ENCODE data around the gene RMI2.

The RMI2 gene

GRCh38 chr16:11323551-11324336 is 21.5 kb upstream of the RMI2 start:
- POLR2A ChIA-PET, result no interaction called here
- CTCF ChIA-PET, result interaction anchor here (0.6 kb wide), 1 partner anchor 68 kb away, joined by 3 read pairs; no protein-coding TSS in a partner anchor

DNA sequence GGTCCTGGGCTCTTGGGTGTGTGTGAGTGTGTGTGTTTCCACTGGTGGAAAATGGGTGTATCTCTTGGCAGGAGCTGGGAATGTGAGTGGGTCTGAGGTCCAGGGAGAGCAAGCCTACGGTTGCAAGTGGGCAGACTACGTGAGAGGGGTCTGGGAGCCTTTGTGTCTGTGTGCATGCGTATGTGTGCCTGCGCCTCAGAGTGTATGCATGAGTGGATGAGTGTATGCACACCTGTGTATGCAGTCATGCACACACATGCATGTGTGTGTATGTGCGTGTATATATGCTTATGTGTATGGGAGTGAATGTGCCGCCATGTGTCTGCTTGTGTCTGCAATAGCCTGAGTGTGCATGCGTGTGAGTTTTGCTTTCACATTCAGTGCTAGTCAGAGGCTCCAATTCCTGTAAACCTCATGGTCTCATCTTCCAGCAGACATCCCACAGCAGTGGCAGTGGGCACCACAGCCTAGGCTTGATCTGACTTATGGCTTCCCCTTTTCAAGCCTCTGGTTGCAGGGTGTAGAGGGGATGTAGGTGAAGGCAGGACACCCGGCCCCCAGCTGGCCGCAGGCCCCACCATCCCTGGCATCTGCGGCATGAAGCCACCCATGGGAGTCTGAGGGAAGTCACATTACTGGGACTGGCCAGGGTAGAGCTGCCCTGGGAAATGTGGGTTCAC is 19.7 kb upstream of the RMI2 start:
- CTCF ChIA-PET, result no interaction called here
- no peak for DNase-seq (ENCODE audit: extremely low spot score)
- TF ChIP-seq NFRKB (IDR thresholded peaks at IDR 0.05) (no peak), HDGF (IDR thresholded peaks at IDR 0.05; ENCODE audit: borderline replicate concordance) (no peak), ELF4 (IDR thresholded peaks at IDR 0.05) (no peak), L3MBTL2 (conservative IDR thresholded peaks at IDR 0.05) (no peak), SUZ12 (IDR thresholded peaks at IDR 0.05) (no peak), TARDBP (IDR thresholded peaks at IDR 0.05) (no peak), FOXM1 (IDR thresholded peaks at IDR 0.05; ENCODE audit: borderline replicate concordance) (no peak), FOXA1 (IDR thresholded peaks at IDR 0.05) (no peak), SP1 (IDR thresholded peaks at IDR 0.05) (no peak), BHLHE40 (IDR thresholded peaks at IDR 0.05; ENCODE audit: borderline replicate concordance) (no peak), PKNOX1 (IDR thresholded peaks at IDR 0.05) (no peak), LEF1 (IDR thresholded peaks at IDR 0.05; ENCODE audit: borderline replicate concordance) (no peak), CTBP1 (IDR thresholded peaks at IDR 0.05; ENCODE audit: borderline replicate concordance) (no peak), FOXK2 (IDR thresholded peaks at IDR 0.05) (no peak), ZNF384 (IDR thresholded peaks at IDR 0.05) (no peak), ARNT (IDR thresholded peaks at IDR 0.05) (no peak)
- POLR2A ChIA-PET, result no interaction called here

More at GRCh38 chr16:11323551-11324336, 21.5 kb upstream of the RMI2 start:
- no peak for DNase-seq (ENCODE audit: extremely low spot score)
- no peak for TF ChIP-seq ZNF384 (IDR thresholded peaks at IDR 0.05)
- no peak for TF ChIP-seq TARDBP (IDR thresholded peaks at IDR 0.05)
- TF ChIP-seq ARNT (IDR thresholded peaks at IDR 0.05), result no peak
- no peak for TF ChIP-seq L3MBTL2 (conservative IDR thresholded peaks at IDR 0.05)
- no peak for TF ChIP-seq HDGF (IDR thresholded peaks at IDR 0.05; ENCODE audit: borderline replicate concordance)
- no peak for TF ChIP-seq BHLHE40 (IDR thresholded peaks at IDR 0.05; ENCODE audit: borderline replicate concordance)
- no peak for TF ChIP-seq SP1 (IDR thresholded peaks at IDR 0.05)
- TF ChIP-seq NFRKB (IDR thresholded peaks at IDR 0.05), result no peak
- no peak for TF ChIP-seq FOXM1 (IDR thresholded peaks at IDR 0.05; ENCODE audit: borderline replicate concordance)
- TF ChIP-seq LEF1 (IDR thresholded peaks at IDR 0.05; ENCODE audit: borderline replicate concordance), result no peak
- no peak for TF ChIP-seq CTBP1 (IDR thresholded peaks at IDR 0.05; ENCODE audit: borderline replicate concordance)

DNA sequence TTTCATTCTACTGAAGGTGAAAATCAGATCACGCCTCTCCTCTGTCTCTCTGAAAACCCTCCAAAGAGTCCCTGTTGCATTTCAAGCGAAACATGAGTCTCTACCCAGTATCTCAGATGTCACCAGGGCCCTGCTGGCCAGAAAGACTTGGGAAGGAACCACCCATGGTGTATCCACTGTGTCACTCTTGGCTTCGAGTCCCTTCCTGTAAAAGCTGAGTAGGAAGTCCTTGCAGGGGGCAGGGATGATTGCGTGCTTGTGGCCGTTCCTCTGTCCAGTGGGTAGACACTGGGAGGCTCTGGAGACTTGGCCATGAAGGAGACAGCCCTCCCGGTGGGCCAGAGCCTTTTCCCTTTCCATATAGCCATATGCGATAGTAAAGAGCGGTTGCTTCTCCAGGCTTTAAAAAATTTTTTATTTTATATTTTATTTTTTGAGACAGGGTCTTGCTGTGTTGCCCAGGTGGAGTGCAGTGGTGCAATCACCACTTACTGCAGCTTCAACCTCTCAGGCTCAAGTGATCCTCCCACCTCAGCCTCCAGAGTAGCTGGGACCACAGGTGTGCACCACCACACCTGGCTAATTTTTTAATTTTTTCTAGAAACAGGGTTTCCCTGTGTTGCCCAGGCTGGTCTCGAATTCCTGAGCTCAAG is 19.0 kb upstream of the RMI2 start:
- TF ChIP-seq PKNOX1 (IDR thresholded peaks at IDR 0.05) (no peak), FOXK2 (IDR thresholded peaks at IDR 0.05) (no peak)
- ChIA-PET POLR2A (no interaction called here), CTCF (no interaction called here)
- no peak for DNase-seq (ENCODE audit: extremely low spot score)

DNA sequence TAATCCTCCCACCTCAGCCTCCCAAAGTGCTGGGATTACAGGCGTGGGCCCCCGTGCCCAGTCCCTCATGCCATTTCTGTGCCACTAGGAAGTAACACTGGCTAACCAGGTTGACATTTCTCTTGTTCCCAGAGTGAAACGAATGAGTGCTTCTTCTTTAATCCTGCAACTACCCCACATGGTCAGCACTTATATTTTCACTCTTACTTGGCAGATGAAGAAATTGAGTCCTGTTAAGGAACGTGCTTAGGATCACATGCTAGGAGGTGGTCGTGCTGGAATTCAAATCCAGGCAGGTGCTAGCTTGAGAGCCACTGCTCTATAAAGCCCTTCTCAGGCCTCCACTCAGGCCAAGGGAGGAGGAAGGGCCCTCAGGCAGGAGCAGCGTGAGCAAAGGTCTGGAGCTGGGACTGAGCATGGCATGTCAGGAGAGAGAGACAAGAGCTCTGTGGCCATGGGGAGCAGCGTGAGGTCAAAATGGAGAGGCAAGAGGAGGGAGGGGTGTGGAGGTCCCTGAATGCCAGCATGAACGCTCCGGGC is 18.5 kb upstream of the RMI2 start:
- no peak for DNase-seq (ENCODE audit: extremely low spot score)
- TF ChIP-seq FOXA1 (IDR thresholded peaks at IDR 0.05) (no peak), FOXM1 (IDR thresholded peaks at IDR 0.05; ENCODE audit: borderline replicate concordance) (no peak), BHLHE40 (IDR thresholded peaks at IDR 0.05; ENCODE audit: borderline replicate concordance) (no peak), CTBP1 (IDR thresholded peaks at IDR 0.05; ENCODE audit: borderline replicate concordance) (no peak), ZNF384 (IDR thresholded peaks at IDR 0.05) (no peak), LEF1 (IDR thresholded peaks at IDR 0.05; ENCODE audit: borderline replicate concordance) (no peak), HDGF (IDR thresholded peaks at IDR 0.05; ENCODE audit: borderline replicate concordance) (no peak), ARNT (IDR thresholded peaks at IDR 0.05) (no peak), FOXK2 (IDR thresholded peaks at IDR 0.05) (no peak), NFRKB (IDR thresholded peaks at IDR 0.05) (no peak), SUZ12 (IDR thresholded peaks at IDR 0.05) (no peak), TARDBP (IDR thresholded peaks at IDR 0.05) (no peak), ELF4 (IDR thresholded peaks at IDR 0.05) (no peak), PKNOX1 (IDR thresholded peaks at IDR 0.05) (no peak), SP1 (IDR thresholded peaks at IDR 0.05) (no peak), L3MBTL2 (conservative IDR thresholded peaks at IDR 0.05) (no peak)
- ChIA-PET POLR2A (no interaction called here), CTCF (no interaction called here)

DNA sequence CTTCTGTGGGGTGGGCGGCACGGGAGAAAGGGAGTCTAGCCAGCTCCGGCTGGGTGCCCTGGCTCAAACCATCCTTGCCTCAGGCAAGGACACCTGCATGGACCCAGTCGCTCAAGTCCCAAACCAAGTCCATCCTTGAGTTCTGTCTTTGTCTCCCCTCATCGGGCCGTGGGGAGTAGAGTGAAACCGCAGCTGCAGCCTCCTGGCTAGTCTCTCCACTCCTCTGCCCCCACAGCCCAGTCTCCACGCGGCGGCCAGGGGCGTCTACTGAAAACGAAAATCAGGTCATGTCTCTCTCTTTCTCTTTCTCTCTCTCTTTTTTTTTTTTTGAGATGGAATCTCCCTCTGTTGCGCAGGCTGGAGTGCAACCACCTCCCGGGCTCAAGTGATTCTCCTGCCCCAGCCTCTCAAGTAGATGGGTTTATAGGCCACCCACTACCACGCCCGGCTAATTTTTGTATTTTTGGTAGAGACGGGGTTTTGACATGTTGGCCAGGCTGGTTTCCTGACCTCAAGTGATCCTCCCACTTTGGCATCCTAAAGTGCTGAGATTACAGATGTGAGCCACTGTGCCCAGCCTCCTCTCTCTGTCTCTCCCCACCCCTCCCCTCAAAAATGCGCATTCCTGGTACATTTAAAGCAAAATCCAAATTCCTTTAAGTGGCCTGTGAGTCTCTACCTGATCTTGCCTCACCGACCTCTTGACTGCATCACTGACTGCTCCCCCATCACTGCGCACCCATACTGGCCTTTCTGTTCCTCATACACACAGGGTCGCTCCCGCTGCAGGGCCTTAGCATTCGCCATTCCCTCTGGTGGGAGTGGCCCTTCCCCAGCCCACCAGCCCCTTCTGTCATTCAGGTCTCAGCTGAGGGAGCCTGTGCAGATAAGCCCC is 17.7 kb upstream of the RMI2 start:
- ChIA-PET CTCF (no interaction called here), POLR2A (no interaction called here)
- TF ChIP-seq FOXA1 (IDR thresholded peaks at IDR 0.05) (no peak), BHLHE40 (IDR thresholded peaks at IDR 0.05; ENCODE audit: borderline replicate concordance) (no peak), SP1 (IDR thresholded peaks at IDR 0.05) (no peak), ARNT (IDR thresholded peaks at IDR 0.05) (no peak), L3MBTL2 (conservative IDR thresholded peaks at IDR 0.05) (no peak)
- DNase-seq (ENCODE audit: extremely low spot score), result no peak

Data from HEK293T (cell line).